OCI-LY1 (cell line): ENCODE results near the gene YPEL2.

Experiments
- H2AFZ ChIP-seq: fragments of 200-600 bp; sonication (generic), shearing (Covaris generic); 2 replicates; pipeline ENCODE4 v1.6.0; 2014; ENCODE audit warnings: antibody characterized with exemption, mild to moderate bottlenecking, low read length
- H3F3A ChIP-seq: fragments of 200-600 bp; sonication (generic), shearing (Covaris generic); 2 replicates; pipeline ENCODE4 v1.6.0; 2014; ENCODE audit warnings: mild to moderate bottlenecking, antibody characterized with exemption, low read length, moderate library complexity; ENCODE audit not compliant: insufficient read depth
- H3K27ac ChIP-seq: fragments of 200-600 bp; sonication (generic); 2 replicates; pipeline ENCODE4 v1.5.1; 2014; ENCODE audit warnings: low read length, mixed run types, mild to moderate bottlenecking, low read depth; ENCODE audit not compliant: poor library complexity, severe bottlenecking
- H3K27me3 ChIP-seq: fragments of 200-600 bp; sonication (generic); 2 replicates; pipeline ENCODE4 v1.6.0; 2014; ENCODE audit warnings: antibody characterized with exemption, mild to moderate bottlenecking, low read length, moderate library complexity; ENCODE audit not compliant: insufficient read depth
- H3K36me3 ChIP-seq: fragments of 200-600 bp; sonication (generic); 2 replicates; pipeline ENCODE4 v1.6.1; 2014; ENCODE audit warnings: mild to moderate bottlenecking, antibody characterized with exemption, low read length, moderate library complexity, mixed read lengths; ENCODE audit not compliant: insufficient read depth
- H3K4me1 ChIP-seq: fragments of 200-600 bp; sonication (generic); 2 replicates; pipeline ENCODE4 v1.5.1; 2014; ENCODE audit warnings: mild to moderate bottlenecking, low read length, moderate library complexity; ENCODE audit not compliant: insufficient read depth, severe bottlenecking
- H3K4me2 ChIP-seq: fragments of 200-600 bp; sonication (generic), shearing (Covaris generic); 2 replicates; pipeline ENCODE4 v1.6.1; 2014; ENCODE audit warnings: low read length
- H3K4me3 ChIP-seq: fragments of 200-600 bp; sonication (generic); 2 replicates; pipeline ENCODE4 v1.5.1; 2014; ENCODE audit warnings: low read length, low read depth, mild to moderate bottlenecking, mixed read lengths; ENCODE audit not compliant: poor library complexity, severe bottlenecking
- H3K79me2 ChIP-seq: fragments of 200-600 bp; shearing (Covaris generic); 2 replicates; pipeline ENCODE4 v1.6.1; 2016; ENCODE audit warnings: mixed run types, low read length, mixed read lengths; ENCODE audit not compliant: insufficient read depth
- H3K9ac ChIP-seq: fragments of 200-600 bp; sonication (generic), shearing (Covaris generic); 2 replicates; pipeline ENCODE4 v1.6.1; 2014; ENCODE audit warnings: mild to moderate bottlenecking, low read length, mixed read lengths
- H3K9me2 ChIP-seq: fragments of 200-600 bp; sonication (generic), shearing (Covaris generic); 2 replicates; pipeline ENCODE4 v1.6.1; 2014; ENCODE audit warnings: low read depth, mild to moderate bottlenecking, low read length, mixed read lengths
- H3K9me3 ChIP-seq: fragments of 200-600 bp; shearing (Covaris generic); 2 replicates; pipeline ENCODE4 v1.6.1; 2014; ENCODE audit warnings: low read length, mixed read lengths
- H4K20me1 ChIP-seq: fragments of 200-600 bp; sonication (generic), shearing (Covaris generic); 2 replicates; pipeline ENCODE4 v1.6.0; 2016; ENCODE audit warnings: mild to moderate bottlenecking, low read length; ENCODE audit not compliant: insufficient read depth
- CTCF ChIP-seq: fragments of 200-600 bp; sonication (generic), shearing (Covaris generic); IDR thresholded peaks from 2 replicates; pipeline ENCODE4 v1.5.1; 2017; ENCODE audit warnings: mild to moderate bottlenecking, antibody characterized with exemption, low read length, moderate library complexity, mixed read lengths
- EZH2 ChIP-seq: fragments of 200-600 bp; sonication (generic), shearing (Covaris generic); IDR thresholded peaks from 2 replicates; pipeline ENCODE4 v1.8.0; 2017; ENCODE audit warnings: borderline replicate concordance, mixed run types, mild to moderate bottlenecking, antibody characterized with exemption, low read length, moderate library complexity, mixed read lengths

YPEL2 gene

GRCh38 chr17:59333836-59334235 lies 2.4 kb downstream of the YPEL2 start:
- H4K20me1 ChIP-seq = no peaks in the 10 kb centered on the region
- H3K4me2 ChIP-seq = no peak overlapping the region
- H3K27me3 ChIP-seq = no peaks in the 10 kb centered on the region
- no peak overlapping the region for H3K27ac ChIP-seq
- no peak overlapping the region for H3K4me3 ChIP-seq
- H3K79me2 ChIP-seq = no peaks in the 10 kb centered on the region
- H3K4me1 ChIP-seq = peaks cover 23% of the 10 kb centered on the region
- H2AFZ ChIP-seq = no peak overlapping the region
- H3K9ac ChIP-seq = no peak overlapping the region
- no peaks in the 10 kb centered on the region for H3K36me3 ChIP-seq
- H3K9me2 ChIP-seq = no peaks in the 10 kb centered on the region
- peaks cover 3% of the 10 kb centered on the region; the same call in 1 of the 2 replicates for H3F3A ChIP-seq
- no peak for TF ChIP-seq EZH2
- no peak for TF ChIP-seq CTCF
- H3K9me3 ChIP-seq = no peaks in the 10 kb centered on the region

DNA sequence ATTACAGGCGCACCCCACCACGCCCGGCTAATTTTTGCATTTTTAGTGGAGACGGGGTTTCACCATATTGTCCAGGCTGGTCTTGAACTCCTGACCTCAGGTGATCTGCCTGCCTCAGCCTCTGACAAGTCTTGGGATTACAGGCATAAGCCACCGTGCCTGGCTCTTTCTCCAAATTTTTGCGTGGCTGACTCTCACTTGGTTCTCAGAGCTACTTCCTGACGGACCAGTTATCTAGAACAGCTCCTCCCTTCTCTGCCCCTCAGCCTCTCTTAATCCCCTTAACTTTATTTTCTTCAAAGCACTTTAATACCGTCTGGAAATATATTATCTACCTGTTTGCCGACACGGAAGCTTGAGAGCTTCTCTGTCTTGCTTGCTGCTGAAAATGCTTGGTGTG lies 4.2 kb downstream of the YPEL2 start:
- Histone ChIP-seq H3K9me2 (no peaks in the 10 kb centered on the region), H3K79me2 (no peaks in the 10 kb centered on the region), H3K9me3 (no peaks in the 10 kb centered on the region), H3K27me3 (peaks cover 5% of the 10 kb centered on the region; the same call in 1 of the 2 replicates), H3K4me2 (no peak overlapping the region), H3F3A (no peaks in the 10 kb centered on the region), H4K20me1 (no peaks in the 10 kb centered on the region), H3K4me3 (no peak overlapping the region), H3K36me3 (no peaks in the 10 kb centered on the region), H3K4me1 (peaks cover 12% of the 10 kb centered on the region), H3K27ac (no peak overlapping the region), H3K9ac (no peak overlapping the region), H2AFZ (no peak overlapping the region)
- TF ChIP-seq EZH2 (no peak), CTCF (no peak)

GRCh38 chr17:59337741-59338299 lies 6.4 kb downstream of the YPEL2 start:
- no peak overlapping the region for H3K27ac ChIP-seq
- no peak overlapping the region for H3K4me3 ChIP-seq
- no peak overlapping the region for H3K4me2 ChIP-seq
- TF ChIP-seq CTCF = no peak
- TF ChIP-seq EZH2 = no peak
- no peaks in the 10 kb centered on the region for H4K20me1 ChIP-seq
- H3K9ac ChIP-seq = no peak overlapping the region
- H3K27me3 ChIP-seq = peaks cover 5% of the 10 kb centered on the region; the same call in 1 of the 2 replicates
- H2AFZ ChIP-seq = no peak overlapping the region
- H3K9me2 ChIP-seq = no peaks in the 10 kb centered on the region
- peaks cover 1% of the 10 kb centered on the region for H3K4me1 ChIP-seq
- no peaks in the 10 kb centered on the region for H3K9me3 ChIP-seq
- no peaks in the 10 kb centered on the region for H3K79me2 ChIP-seq
- no peaks in the 10 kb centered on the region for H3K36me3 ChIP-seq
- no peaks in the 10 kb centered on the region for H3F3A ChIP-seq
